Endodermal cell (in vitro differentiated cells): ENCODE results near the gene SLC22A3. TPM values are rescaled to one million over a fixed set of nuclear protein-coding genes. Genes with fewer than 3 reads are reported as not detected.

Source experiments
- DNase-seq: peaks from one replicate; pipeline ENCODE4 v3.0.0-alpha.2; 2017
- H3K27ac ChIP-seq: 2 replicates; pipeline ENCODE4 v1.5.1; 2013; ENCODE audit warnings: mild to moderate bottlenecking, low read depth, low read length, moderate library complexity
- H3K27me3 ChIP-seq: 2 replicates; pipeline ENCODE4 v1.6.1; 2013; ENCODE audit warnings: mild to moderate bottlenecking, low read length, moderate library complexity; ENCODE audit not compliant: insufficient read depth, control insufficient read depth, poor library complexity, severe bottlenecking
- H3K36me3 ChIP-seq: 2 replicates; pipeline ENCODE4 v1.7.0; 2013; ENCODE audit warnings: mild to moderate bottlenecking, low read length, moderate library complexity; ENCODE audit not compliant: control insufficient read depth, insufficient read depth
- H3K4me1 ChIP-seq: one replicate; pipeline ENCODE4 v1.7.0; 2013; ENCODE audit warnings: low read length; ENCODE audit not compliant: control insufficient read depth, insufficient read depth
- H3K4me3 ChIP-seq: 2 replicates; pipeline ENCODE4 v1.5.1; 2013; ENCODE audit warnings: mild to moderate bottlenecking, low read length, moderate library complexity
- H3K9ac ChIP-seq: 2 replicates; pipeline ENCODE4 v1.6.1; 2013; ENCODE audit warnings: mild to moderate bottlenecking, low read length, moderate library complexity; ENCODE audit not compliant: poor library complexity, severe bottlenecking; ENCODE audit errors: extremely low read depth
- H3K9me3 ChIP-seq: 2 replicates; pipeline ENCODE4 v1.6.1; 2013; ENCODE audit warnings: mild to moderate bottlenecking, low read length, moderate library complexity; ENCODE audit not compliant: control insufficient read depth
- H3K27ac Mint-ChIP-seq: 2 replicates; pipeline ENCODE4 v1.8.0; 2020; ENCODE audit warnings: mixed read lengths
- H3K27me3 Mint-ChIP-seq: 2 replicates; pipeline ENCODE4 v1.8.0; 2021; ENCODE audit warnings: mild to moderate bottlenecking, mixed read lengths; ENCODE audit not compliant: insufficient read depth
- H3K36me3 Mint-ChIP-seq: 2 replicates; pipeline ENCODE4 v1.8.0; 2020; ENCODE audit warnings: low read depth, mixed read lengths
- H3K4me1 Mint-ChIP-seq: 2 replicates; pipeline ENCODE4 v1.8.0; 2020; ENCODE audit warnings: mixed read lengths
- H3K4me3 Mint-ChIP-seq: 2 replicates; pipeline ENCODE4 v1.8.0; 2020; ENCODE audit warnings: mild to moderate bottlenecking, moderate library complexity, mixed read lengths
- H3K9me3 Mint-ChIP-seq: 2 replicates; pipeline ENCODE4 v1.8.0; 2020; ENCODE audit warnings: mild to moderate bottlenecking, mixed read lengths
- WGBS, 2 experiments: methylation state at CpG; one replicate each; pipeline versions ENCODE4 v1.1.5 to v1.1.7; 2013; ENCODE audit warnings: missing lambda C conversion rate in 2 of 2, mixed read lengths in 1 of 2; ENCODE audit not compliant: insufficient coverage in 1 of 2, insufficient read length in 1 of 2; 5-methylcytosine and 5-hydroxymethylcytosine counted together
- total RNA-seq, 2 donors: library from RNA; stranded (reverse); fragmentation: NEBNext Ultra II Directional in 1 of 2; extraction: Animal tissue kit (Norgen Biotek cat#: 25700) in 1 of 2; gene quantifications; 2 replicates in 1 of 2; 3 replicates in 1 of 2; pipeline ENCODE4 v1.2.1, GENCODE V29; 2021
- TF ChIP-seq, protein P1 (sequence below): fragments of 200-600 bp; sonication (generic); conservative IDR thresholded peaks from 2 replicates; pipeline ENCODE4 v1.5.0; 2021; ENCODE audit warnings: antibody characterized with exemption, mild to moderate bottlenecking

SLC22A3 gene
- total RNA-seq, 2 donors from 2014 or later = 3.1 to 7.4 TPM

DNA sequence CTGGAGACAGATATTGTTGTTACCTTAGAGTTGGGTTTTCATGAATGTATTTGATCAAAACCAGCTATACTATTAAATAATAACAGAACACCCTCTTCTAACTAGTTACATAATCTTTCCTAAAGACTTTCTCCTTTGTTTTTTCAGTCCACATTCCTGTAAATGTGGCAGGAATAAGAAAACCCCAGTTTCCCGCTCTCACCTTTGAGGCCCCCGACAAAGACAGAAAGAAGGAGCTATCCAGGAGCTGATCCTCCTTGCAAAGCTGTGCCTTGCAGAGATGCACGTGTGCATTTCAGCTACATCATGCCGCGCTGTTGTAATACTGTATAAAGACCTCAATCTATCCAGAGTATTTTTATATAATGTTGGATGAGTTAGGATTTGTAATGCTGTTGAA, 102.7 kb downstream of the SLC22A3 start:
- H3K9me3 ChIP-seq = peaks cover 15% of the 10 kb centered on the region
- Mint-ChIP-seq H3K27ac (no peak overlapping the region), H3K9me3 (peaks cover 11% of the 10 kb centered on the region), H3K4me3 (no peak overlapping the region), H3K36me3 (peaks cover 6% of the 10 kb centered on the region), H3K4me1 (no peaks in the 10 kb centered on the region), H3K27me3 (peaks cover 3% of the 10 kb centered on the region)
- DNase-seq = no peak
- no peaks in the 10 kb centered on the region for H3K36me3 ChIP-seq
- no peak overlapping the region for H3K27ac ChIP-seq
- no peaks in the 10 kb centered on the region for H3K4me1 ChIP-seq
- H3K9ac ChIP-seq = no peak overlapping the region
- TF ChIP-seq, protein P1, sequence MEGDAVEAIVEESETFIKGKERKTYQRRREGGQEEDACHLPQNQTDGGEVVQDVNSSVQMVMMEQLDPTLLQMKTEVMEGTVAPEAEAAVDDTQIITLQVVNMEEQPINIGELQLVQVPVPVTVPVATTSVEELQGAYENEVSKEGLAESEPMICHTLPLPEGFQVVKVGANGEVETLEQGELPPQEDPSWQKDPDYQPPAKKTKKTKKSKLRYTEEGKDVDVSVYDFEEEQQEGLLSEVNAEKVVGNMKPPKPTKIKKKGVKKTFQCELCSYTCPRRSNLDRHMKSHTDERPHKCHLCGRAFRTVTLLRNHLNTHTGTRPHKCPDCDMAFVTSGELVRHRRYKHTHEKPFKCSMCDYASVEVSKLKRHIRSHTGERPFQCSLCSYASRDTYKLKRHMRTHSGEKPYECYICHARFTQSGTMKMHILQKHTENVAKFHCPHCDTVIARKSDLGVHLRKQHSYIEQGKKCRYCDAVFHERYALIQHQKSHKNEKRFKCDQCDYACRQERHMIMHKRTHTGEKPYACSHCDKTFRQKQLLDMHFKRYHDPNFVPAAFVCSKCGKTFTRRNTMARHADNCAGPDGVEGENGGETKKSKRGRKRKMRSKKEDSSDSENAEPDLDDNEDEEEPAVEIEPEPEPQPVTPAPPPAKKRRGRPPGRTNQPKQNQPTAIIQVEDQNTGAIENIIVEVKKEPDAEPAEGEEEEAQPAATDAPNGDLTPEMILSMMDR = no peak
- WGBS, 2 experiments = 89 to 97% methylated on average over 4 of the region's 5 CpGs
- H3K4me3 ChIP-seq = no peak overlapping the region
- H3K27me3 ChIP-seq = no peaks in the 10 kb centered on the region

DNA sequence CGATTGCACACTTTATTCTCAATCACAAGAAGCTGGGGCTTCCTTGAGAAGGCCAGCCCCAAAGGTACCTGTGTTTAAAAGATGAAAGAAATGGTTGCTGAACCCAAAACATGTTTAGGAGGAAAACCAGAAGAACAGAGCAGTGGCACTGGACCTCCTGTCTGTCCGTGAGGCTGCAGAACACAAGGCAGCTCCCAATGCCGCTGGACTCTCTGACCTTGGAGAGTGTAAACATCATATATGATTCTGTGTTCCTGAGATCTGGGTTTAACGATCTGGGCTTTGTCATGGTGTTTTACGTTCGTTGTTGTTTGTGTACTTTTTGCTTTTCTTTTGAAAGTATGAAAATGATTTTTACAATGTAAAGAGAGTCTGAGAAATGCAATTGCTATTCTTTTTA, 106.1 kb downstream of the SLC22A3 start:
- Mint-ChIP-seq H3K27ac (no peak overlapping the region), H3K9me3 (peaks cover 9% of the 10 kb centered on the region), H3K4me3 (no peak overlapping the region), H3K27me3 (peaks cover 3% of the 10 kb centered on the region), H3K36me3 (peaks cover 4% of the 10 kb centered on the region), H3K4me1 (no peaks in the 10 kb centered on the region)
- WGBS, 2 experiments = 92 to 100% methylated on average over 2 to 6 of the region's 6 CpGs
- H3K9me3 ChIP-seq = peaks cover 11% of the 10 kb centered on the region
- no peak for DNase-seq
- no peaks in the 10 kb centered on the region for H3K27me3 ChIP-seq
- H3K4me1 ChIP-seq = no peaks in the 10 kb centered on the region
- H3K4me3 ChIP-seq = no peak overlapping the region
- no peaks in the 10 kb centered on the region for H3K36me3 ChIP-seq
- no peak overlapping the region for H3K27ac ChIP-seq
- H3K9ac ChIP-seq = no peak overlapping the region
- TF ChIP-seq, protein P1 = no peak

DNA sequence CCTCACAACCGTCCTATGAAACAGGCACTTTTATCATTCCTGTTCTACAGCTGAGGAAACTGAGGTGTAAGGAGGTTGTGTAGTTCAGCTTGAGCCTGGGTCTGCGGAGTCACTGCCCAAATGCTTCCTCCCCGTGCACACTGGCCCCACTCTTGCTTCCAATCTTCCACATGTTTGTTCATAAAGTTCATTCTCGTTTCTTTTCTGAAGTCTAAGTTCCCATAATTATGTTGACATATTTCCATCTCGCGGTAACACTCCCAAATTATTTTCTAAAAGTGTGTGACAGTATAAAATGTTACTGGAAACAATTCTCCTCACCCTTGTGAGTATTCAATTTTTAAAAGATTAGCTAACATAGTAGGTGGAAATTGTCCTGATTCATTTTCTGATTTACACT, 106.9 kb downstream of the SLC22A3 start:
- no peaks in the 10 kb centered on the region for H3K36me3 Mint-ChIP-seq
- peaks cover 3% of the 10 kb centered on the region for H3K27me3 Mint-ChIP-seq
- H3K36me3 ChIP-seq = no peaks in the 10 kb centered on the region
- H3K27me3 ChIP-seq = no peaks in the 10 kb centered on the region
- DNase-seq = no peak
- peaks cover 4% of the 10 kb centered on the region for H3K9me3 ChIP-seq
- H3K4me1 Mint-ChIP-seq = no peaks in the 10 kb centered on the region
- H3K4me3 Mint-ChIP-seq = no peak overlapping the region
- 90 to 91% methylated on average over 4 to 6 of the region's 6 CpGs for WGBS, 2 experiments
- H3K9me3 Mint-ChIP-seq = peaks cover 4% of the 10 kb centered on the region
- no peak overlapping the region for H3K27ac Mint-ChIP-seq
- no peak overlapping the region for H3K27ac ChIP-seq
- no peak overlapping the region for H3K4me3 ChIP-seq
- no peak overlapping the region for H3K9ac ChIP-seq
- H3K4me1 ChIP-seq = no peaks in the 10 kb centered on the region
- TF ChIP-seq, protein P1 = no peak
